Suprapubic skin (tissue), 4 donors: Measurements from ENCODE around the gene ANXA2. TPM values are rescaled to one million over a fixed set of nuclear protein-coding genes. Genes with fewer than 3 reads are reported as not detected.

Experiments used
- DNase-seq, 2 donors: peaks; one replicate each; pipeline ENCODE4 v3.0.0-alpha.2; 2019; ENCODE audit warnings: low spot score in 2 of 2
- H3K27ac ChIP-seq: fragments of 200-600 bp; sonication (generic); one replicate; pipeline ENCODE4 v1.5.1; 2019
- H3K27me3 ChIP-seq: fragments of 200-600 bp; sonication (generic); one replicate; pipeline ENCODE4 v1.5.1; 2019
- H3K36me3 ChIP-seq: fragments of 200-600 bp; sonication (generic); one replicate; pipeline ENCODE4 v1.5.1; 2019
- H3K4me1 ChIP-seq: fragments of 200-600 bp; sonication (generic); one replicate; pipeline ENCODE4 v1.5.1; 2019
- H3K4me3 ChIP-seq: fragments of 200-600 bp; sonication (generic); one replicate; pipeline ENCODE4 v1.5.1; 2019; ENCODE audit warnings: mild to moderate bottlenecking
- H3K9me3 ChIP-seq: fragments of 200-600 bp; sonication (generic); one replicate; pipeline ENCODE4 v1.5.1; 2019
- CTCF ChIP-seq, 2 donors: fragments of 200-600 bp in 1 of 2; fragments of 450-650 bp in 1 of 2; sonication (generic) in 1 of 2; IDR thresholded peaks; one replicate each; pipeline ENCODE4 v1.5.1; 2016 to 2019; ENCODE audit warnings: antibody characterized with exemption in 2 of 2, mild to moderate bottlenecking in 1 of 2, moderate library complexity in 1 of 2
- EP300 ChIP-seq: sonication (generic); formaldehyde crosslinking; IDR thresholded peaks from one replicate; pipeline ENCODE4 v1.6.1; 2017; ENCODE audit warnings: antibody characterized with exemption
- POLR2A ChIP-seq, 2 donors: fragments of 450-650 bp; IDR thresholded peaks; one replicate each; pipeline ENCODE4 v1.6.1; 2017; ENCODE audit warnings: antibody characterized with exemption in 2 of 2, mild to moderate bottlenecking in 2 of 2, moderate library complexity in 2 of 2
- POLR2AphosphoS5 ChIP-seq, 3 donors: sonication (generic); formaldehyde crosslinking; IDR thresholded peaks; one replicate each; pipeline ENCODE4 v1.6.1; 2017; ENCODE audit warnings: antibody characterized with exemption in 3 of 3
- WGBS: methylation state at CpG from one replicate; pipeline ENCODE4 v1.1.5; 2018; 5-methylcytosine and 5-hydroxymethylcytosine counted together
- total RNA-seq, 4 donors: library from RNA; depleted of rRNA; stranded (reverse); fragments of >200 nt; gene quantifications; one replicate each; pipeline ENCODE4 v1.1.0, GENCODE V29; 2016

Gene ANXA2
- total RNA-seq, 4 donors from 2014 or later = 1,379 to 1,734 (median 1,554) TPM

- H3K4me3 ChIP-seq = peak overlapping the region; percentile 96
- no peaks in the 10 kb centered on the region for H3K9me3 ChIP-seq
- TF ChIP-seq EP300 = no peak
- 10% methylated on average over 4 of the region's 4 CpGs for WGBS
- no peaks in the 10 kb centered on the region for H3K27me3 ChIP-seq
- peaks cover 3% of the 10 kb centered on the region for H3K36me3 ChIP-seq
- no peak for DNase-seq
- H3K27ac ChIP-seq = peak overlapping the region; percentile 100
- peaks cover 95% of the 10 kb centered on the region for H3K4me1 ChIP-seq
Observed at GRCh38 chr15:60391722-60392315, 6.0 kb downstream of the ANXA2 start.

GRCh38 chr15:60390871-60391501, 6.8 kb downstream of the ANXA2 start:
- no peaks in the 10 kb centered on the region for H3K9me3 ChIP-seq
- H3K27me3 ChIP-seq = no peaks in the 10 kb centered on the region
- peaks cover 3% of the 10 kb centered on the region for H3K36me3 ChIP-seq
- H3K4me1 ChIP-seq = peaks cover 94% of the 10 kb centered on the region
- DNase-seq = peak in 1 of 2 donors; percentile 84
- no peak for TF ChIP-seq CTCF (IDR thresholded peaks at IDR 0.05)
- peak in 2 of 3 donors; percentile 57 to 68 for TF ChIP-seq POLR2AphosphoS5 (IDR thresholded peaks at IDR 0.05)
- 12% methylated on average over 6 of the region's 6 CpGs for WGBS
- peak overlapping the region; percentile 96 for H3K4me3 ChIP-seq
- H3K27ac ChIP-seq = peak overlapping the region; percentile 100

GRCh38 chr15:60390231-60390630, 7.6 kb downstream of the ANXA2 start:
- no peaks in the 10 kb centered on the region for H3K27me3 ChIP-seq
- H3K9me3 ChIP-seq = no peaks in the 10 kb centered on the region
- H3K27ac ChIP-seq = peak overlapping the region; percentile 100
- 42% methylated on average over 6 of the region's 6 CpGs for WGBS
- no peak for DNase-seq
- peaks cover 94% of the 10 kb centered on the region for H3K4me1 ChIP-seq
- peaks cover under 1% of the 10 kb centered on the region for H3K36me3 ChIP-seq
- H3K4me3 ChIP-seq = peak overlapping the region; percentile 96
- no peak for TF ChIP-seq CTCF (IDR thresholded peaks at IDR 0.05)
- no peak for TF ChIP-seq POLR2A (IDR thresholded peaks at IDR 0.05)
- TF ChIP-seq EP300 = no peak
- no peak for TF ChIP-seq POLR2AphosphoS5 (IDR thresholded peaks at IDR 0.05)

- no peak for DNase-seq
- WGBS = 19% methylated on average over 8 of the region's 8 CpGs
- H3K36me3 ChIP-seq = peaks cover 8% of the 10 kb centered on the region
- H3K9me3 ChIP-seq = no peaks in the 10 kb centered on the region
- TF ChIP-seq EP300 = no peak
- TF ChIP-seq POLR2AphosphoS5 (IDR thresholded peaks at IDR 0.05) = no peak
- no peak for TF ChIP-seq CTCF (IDR thresholded peaks at IDR 0.05)
- no peak for TF ChIP-seq POLR2A (IDR thresholded peaks at IDR 0.05)
- H3K4me1 ChIP-seq = peaks cover 94% of the 10 kb centered on the region
- H3K27ac ChIP-seq = peak overlapping the region; percentile 100
- no peaks in the 10 kb centered on the region for H3K27me3 ChIP-seq
- H3K4me3 ChIP-seq = peak overlapping the region; percentile 96
Observed at GRCh38 chr15:60389261-60390077, 8.3 kb downstream of the ANXA2 start.

GRCh38 chr15:60387321-60387720, 10.5 kb downstream of the ANXA2 start:
- Histone ChIP-seq H3K36me3 (peaks cover 21% of the 10 kb centered on the region), H3K9me3 (no peaks in the 10 kb centered on the region), H3K27ac (peak overlapping the region; percentile 67), H3K4me1 (peaks cover 93% of the 10 kb centered on the region), H3K4me3 (no peak overlapping the region), H3K27me3 (no peaks in the 10 kb centered on the region)
- DNase-seq = no peak
- WGBS = 56% methylated on average over 1 of the region's 1 CpG
- TF ChIP-seq POLR2AphosphoS5 (IDR thresholded peaks at IDR 0.05) (no peak), CTCF (IDR thresholded peaks at IDR 0.05) (no peak), EP300 (no peak), POLR2A (IDR thresholded peaks at IDR 0.05) (no peak)
